Measurements from ENCODE around the gene CNKSR3.

Gene CNKSR3

GRCh38 chr6:154538640-154539191, 28.2 kb upstream of the CNKSR3 start:
- Histone ChIP-seq H3K27me3 (ENCODE audit: control insufficient read depth, insufficient read depth, low read length) (no peaks in the 10 kb centered on the region), H3K4me3 (ENCODE audit: low read length) (no peak overlapping the region), H3K27ac (ENCODE audit: low read depth, low read length) (no peak overlapping the region), H3K4me1 (ENCODE audit: control insufficient read depth, insufficient read depth, low read length) (peaks cover 6% of the 10 kb centered on the region), H3K9ac (ENCODE audit: low read length) (no peak overlapping the region), H3K36me3 (ENCODE audit: control insufficient read depth, insufficient read depth, low read length) (no peaks in the 10 kb centered on the region)

GRCh38 chr6:154537511-154538325, 27.2 kb upstream of the CNKSR3 start:
- no peak overlapping the region for H3K27ac ChIP-seq (ENCODE audit: low read depth, low read length)
- H3K4me1 ChIP-seq (ENCODE audit: control insufficient read depth, insufficient read depth, low read length) = peaks cover 6% of the 10 kb centered on the region
- no peak overlapping the region for H3K9ac ChIP-seq (ENCODE audit: low read length)
- H3K36me3 ChIP-seq (ENCODE audit: control insufficient read depth, insufficient read depth, low read length) = no peaks in the 10 kb centered on the region
- no peak overlapping the region for H3K4me3 ChIP-seq (ENCODE audit: low read length)
- H3K27me3 ChIP-seq (ENCODE audit: control insufficient read depth, insufficient read depth, low read length) = no peaks in the 10 kb centered on the region

GRCh38 chr6:154536999-154537398, 26.5 kb upstream of the CNKSR3 start:
- Histone ChIP-seq H3K9ac (ENCODE audit: low read length) (no peak overlapping the region), H3K4me3 (ENCODE audit: low read length) (no peak overlapping the region), H3K4me1 (ENCODE audit: control insufficient read depth, insufficient read depth, low read length) (peaks cover 6% of the 10 kb centered on the region), H3K27ac (ENCODE audit: low read depth, low read length) (no peak overlapping the region), H3K36me3 (ENCODE audit: control insufficient read depth, insufficient read depth, low read length) (no peaks in the 10 kb centered on the region), H3K27me3 (ENCODE audit: control insufficient read depth, insufficient read depth, low read length) (no peaks in the 10 kb centered on the region)

GRCh38 chr6:154536255-154536654, 25.8 kb upstream of the CNKSR3 start:
- Histone ChIP-seq H3K9ac (ENCODE audit: low read length) (no peak overlapping the region), H3K27me3 (ENCODE audit: control insufficient read depth, insufficient read depth, low read length) (no peaks in the 10 kb centered on the region), H3K27ac (ENCODE audit: low read depth, low read length) (no peak overlapping the region), H3K4me1 (ENCODE audit: control insufficient read depth, insufficient read depth, low read length) (peaks cover 6% of the 10 kb centered on the region), H3K36me3 (ENCODE audit: control insufficient read depth, insufficient read depth, low read length) (no peaks in the 10 kb centered on the region), H3K4me3 (ENCODE audit: low read length) (no peak overlapping the region)

- Histone ChIP-seq H3K4me3 (ENCODE audit: low read length) (no peak overlapping the region), H3K27ac (ENCODE audit: low read depth, low read length) (no peak overlapping the region), H3K27me3 (ENCODE audit: control insufficient read depth, insufficient read depth, low read length) (no peaks in the 10 kb centered on the region), H3K9ac (ENCODE audit: low read length) (no peak overlapping the region), H3K36me3 (ENCODE audit: control insufficient read depth, insufficient read depth, low read length) (no peaks in the 10 kb centered on the region), H3K4me1 (ENCODE audit: control insufficient read depth, insufficient read depth, low read length) (peaks cover 6% of the 10 kb centered on the region)
Measured at GRCh38 chr6:154535851-154536250, 25.4 kb upstream of the CNKSR3 start.

GRCh38 chr6:154535147-154535546, 24.7 kb upstream of the CNKSR3 start:
- Histone ChIP-seq H3K36me3 (ENCODE audit: control insufficient read depth, insufficient read depth, low read length) (no peaks in the 10 kb centered on the region), H3K27me3 (ENCODE audit: control insufficient read depth, insufficient read depth, low read length) (no peaks in the 10 kb centered on the region), H3K4me3 (ENCODE audit: low read length) (no peak overlapping the region), H3K4me1 (ENCODE audit: control insufficient read depth, insufficient read depth, low read length) (peaks cover 6% of the 10 kb centered on the region), H3K27ac (ENCODE audit: low read depth, low read length) (no peak overlapping the region), H3K9ac (ENCODE audit: low read length) (no peak overlapping the region)

GRCh38 chr6:154534531-154534930, 24.0 kb upstream of the CNKSR3 start:
- no peaks in the 10 kb centered on the region for H3K27me3 ChIP-seq (ENCODE audit: control insufficient read depth, insufficient read depth, low read length)
- H3K9ac ChIP-seq (ENCODE audit: low read length) = no peak overlapping the region
- H3K4me3 ChIP-seq (ENCODE audit: low read length) = no peak overlapping the region
- peaks cover 6% of the 10 kb centered on the region for H3K4me1 ChIP-seq (ENCODE audit: control insufficient read depth, insufficient read depth, low read length)
- no peaks in the 10 kb centered on the region for H3K36me3 ChIP-seq (ENCODE audit: control insufficient read depth, insufficient read depth, low read length)
- H3K27ac ChIP-seq (ENCODE audit: low read depth, low read length) = no peak overlapping the region

GRCh38 chr6:154532426-154532825, 21.9 kb upstream of the CNKSR3 start:
- no peaks in the 10 kb centered on the region for H3K27me3 ChIP-seq (ENCODE audit: control insufficient read depth, insufficient read depth, low read length)
- H3K4me3 ChIP-seq (ENCODE audit: low read length) = no peak overlapping the region
- H3K36me3 ChIP-seq (ENCODE audit: control insufficient read depth, insufficient read depth, low read length) = no peaks in the 10 kb centered on the region
- no peak overlapping the region for H3K9ac ChIP-seq (ENCODE audit: low read length)
- peaks cover 2% of the 10 kb centered on the region for H3K4me1 ChIP-seq (ENCODE audit: control insufficient read depth, insufficient read depth, low read length)
- H3K27ac ChIP-seq (ENCODE audit: low read depth, low read length) = no peak overlapping the region

GRCh38 chr6:154529957-154530356, 19.5 kb upstream of the CNKSR3 start:
- Histone ChIP-seq H3K27me3 (ENCODE audit: control insufficient read depth, insufficient read depth, low read length) (no peaks in the 10 kb centered on the region), H3K9ac (ENCODE audit: low read length) (no peak overlapping the region), H3K4me1 (ENCODE audit: control insufficient read depth, insufficient read depth, low read length) (no peaks in the 10 kb centered on the region), H3K27ac (ENCODE audit: low read depth, low read length) (no peak overlapping the region), H3K36me3 (ENCODE audit: control insufficient read depth, insufficient read depth, low read length) (no peaks in the 10 kb centered on the region), H3K4me3 (ENCODE audit: low read length) (no peak overlapping the region)

GRCh38 chr6:154528310-154528915, 17.9 kb upstream of the CNKSR3 start:
- Histone ChIP-seq H3K36me3 (ENCODE audit: control insufficient read depth, insufficient read depth, low read length) (no peaks in the 10 kb centered on the region), H3K27me3 (ENCODE audit: control insufficient read depth, insufficient read depth, low read length) (no peaks in the 10 kb centered on the region), H3K4me1 (ENCODE audit: control insufficient read depth, insufficient read depth, low read length) (no peaks in the 10 kb centered on the region), H3K4me3 (ENCODE audit: low read length) (no peak overlapping the region), H3K27ac (ENCODE audit: low read depth, low read length) (no peak overlapping the region), H3K9ac (ENCODE audit: low read length) (no peak overlapping the region)

GRCh38 chr6:154526996-154527395, 16.5 kb upstream of the CNKSR3 start:
- Histone ChIP-seq H3K9ac (ENCODE audit: low read length) (no peak overlapping the region), H3K27me3 (ENCODE audit: control insufficient read depth, insufficient read depth, low read length) (no peaks in the 10 kb centered on the region), H3K36me3 (ENCODE audit: control insufficient read depth, insufficient read depth, low read length) (no peaks in the 10 kb centered on the region), H3K27ac (ENCODE audit: low read depth, low read length) (no peak overlapping the region), H3K4me1 (ENCODE audit: control insufficient read depth, insufficient read depth, low read length) (no peaks in the 10 kb centered on the region), H3K4me3 (ENCODE audit: low read length) (no peak overlapping the region)

GRCh38 chr6:154522576-154522975, 12.1 kb upstream of the CNKSR3 start:
- H3K36me3 ChIP-seq (ENCODE audit: control insufficient read depth, insufficient read depth, low read length) = no peaks in the 10 kb centered on the region
- H3K4me1 ChIP-seq (ENCODE audit: control insufficient read depth, insufficient read depth, low read length) = no peaks in the 10 kb centered on the region
- no peak overlapping the region for H3K27ac ChIP-seq (ENCODE audit: low read depth, low read length)
- no peak overlapping the region for H3K4me3 ChIP-seq (ENCODE audit: low read length)
- H3K9ac ChIP-seq (ENCODE audit: low read length) = no peak overlapping the region
- H3K27me3 ChIP-seq (ENCODE audit: control insufficient read depth, insufficient read depth, low read length) = no peaks in the 10 kb centered on the region

- H3K27me3 ChIP-seq (ENCODE audit: control insufficient read depth, insufficient read depth, low read length) = no peaks in the 10 kb centered on the region
- H3K36me3 ChIP-seq (ENCODE audit: control insufficient read depth, insufficient read depth, low read length) = no peaks in the 10 kb centered on the region
- H3K4me1 ChIP-seq (ENCODE audit: control insufficient read depth, insufficient read depth, low read length) = no peaks in the 10 kb centered on the region
- H3K9ac ChIP-seq (ENCODE audit: low read length) = no peak overlapping the region
- H3K27ac ChIP-seq (ENCODE audit: low read depth, low read length) = no peak overlapping the region
- H3K4me3 ChIP-seq (ENCODE audit: low read length) = no peak overlapping the region
Measured at GRCh38 chr6:154521412-154521811, 10.9 kb upstream of the CNKSR3 start.
